Stimulated activated CD4-positive, alpha-beta T cell treated with anti-CD3 and anti-CD28 coated beads, TNF-alpha, amount 100 ng/mL, for 1 hour (primary cell): ENCODE results near the gene DMRT2.

Experiments
- DNase-seq, 3 donors: peaks; one replicate each; pipeline ENCODE4 v3.0.0-alpha.2; 2020; ENCODE audit warnings: low read depth in 3 of 3, low spot score in 1 of 3

DMRT2 gene

GRCh38 chr9:1046639-1047572 is 3.3 kb upstream of the DMRT2 start:
- no peak for DNase-seq

- DNase-seq: no peak
These were observed 2.4 kb upstream of the DMRT2 start for GRCh38 chr9:1047591-1048230.

- DNase-seq: no peak
These were observed 1.9 kb upstream of the DMRT2 start for GRCh38 chr9:1048231-1048619.

GRCh38 chr9:1048811-1049210 is 1.3 kb upstream of the DMRT2 start:
- DNase-seq: no peak

- DNase-seq: no peak
These were observed 516 bp upstream of the DMRT2 start for GRCh38 chr9:1049641-1050040.

GRCh38 chr9:1051210-1051583 is 1.0 kb downstream of the DMRT2 start:
- no peak for DNase-seq

- DNase-seq: no peak
These were observed 1.6 kb downstream of the DMRT2 start for GRCh38 chr9:1051584-1052275.

- no peak for DNase-seq
These were observed 2.5 kb downstream of the DMRT2 start for GRCh38 chr9:1052365-1053281.

GRCh38 chr9:1053282-1053621 is 3.1 kb downstream of the DMRT2 start:
- no peak for DNase-seq

GRCh38 chr9:1053986-1054425 is 3.8 kb downstream of the DMRT2 start:
- DNase-seq: no peak

GRCh38 chr9:1055166-1055565 is 5.0 kb downstream of the DMRT2 start:
- DNase-seq: no peak

GRCh38 chr9:1057910-1058309 is 7.8 kb downstream of the DMRT2 start:
- no peak for DNase-seq

GRCh38 chr9:1058826-1059487 is 8.8 kb downstream of the DMRT2 start:
- no peak for DNase-seq

GRCh38 chr9:1065130-1065529 is 15.0 kb downstream of the DMRT2 start:
- DNase-seq: no peak

GRCh38 chr9:1070692-1071091 is 20.5 kb downstream of the DMRT2 start:
- no peak for DNase-seq

GRCh38 chr9:1071730-1072129 is 21.6 kb downstream of the DMRT2 start:
- DNase-seq: no peak

- DNase-seq: no peak
These were observed 23.3 kb downstream of the DMRT2 start for GRCh38 chr9:1073497-1073896.

GRCh38 chr9:1077616-1078015 is 27.5 kb downstream of the DMRT2 start:
- DNase-seq: no peak

- DNase-seq: no peak
These were observed 33.3 kb downstream of the DMRT2 start for GRCh38 chr9:1083325-1083913.

GRCh38 chr9:1085086-1085485 is 34.9 kb downstream of the DMRT2 start:
- DNase-seq: no peak
